DND-41 (cell line): ENCODE data around the gene RAET1E.

Source experiments
- CTCF ChIP-seq: IDR thresholded peaks from 2 replicates; pipeline ENCODE4 v1.5.1; 2012; ENCODE audit warnings: borderline replicate concordance, low read length, moderate library complexity, mild to moderate bottlenecking; ENCODE audit not compliant: poor library complexity, severe bottlenecking; ENCODE audit errors: extremely low read depth
- EZH2 ChIP-seq: IDR thresholded peaks from 3 replicates; pipeline ENCODE4 v1.6.1; 2012; ENCODE audit warnings: borderline replicate concordance, low read depth, mild to moderate bottlenecking, moderate library complexity, low read length, inconsistent platforms; ENCODE audit not compliant: severe bottlenecking

- TF ChIP-seq CTCF, result no peak
- TF ChIP-seq EZH2, result no peak
Observed at GRCh38 chr6:149869275-149869892, 28.5 kb downstream of the RAET1E start.
